HCT116 (cell line): ENCODE results near the gene SLC26A9.

Experiments used
- ELF1 ChIP-seq: IDR thresholded peaks from 2 replicates; pipeline ENCODE4 v1.6.1; 2012; ENCODE audit warnings: low read depth, borderline replicate concordance
- SIN3A ChIP-seq: IDR thresholded peaks from 2 replicates; pipeline ENCODE4 v1.6.1; 2012; ENCODE audit warnings: low read depth
- TF ChIP-seq, protein P1 (sequence below): IDR thresholded peaks from 2 replicates; pipeline ENCODE4 v1.6.1; 2012; ENCODE audit warnings: low read depth
- TF ChIP-seq, protein P2 (sequence below), 3 experiments: fragments of 200-600 bp in 1 of 3; sonication (generic) in 1 of 3; IDR thresholded peaks in 2 of 3; conservative IDR thresholded peaks in 1 of 3; 2 replicates each; pipeline ENCODE4 v1.5.1; 2012 to 2017; ENCODE audit warnings: low read depth in 2 of 3, low read length in 2 of 3, antibody characterized with exemption in 1 of 3, borderline replicate concordance in 1 of 3, control low read depth in 1 of 3, mild to moderate bottlenecking in 1 of 3, mixed read lengths in 1 of 3, mixed run types in 1 of 3, moderate library complexity in 1 of 3; ENCODE audit not compliant: insufficient read depth in 1 of 3

DNA sequence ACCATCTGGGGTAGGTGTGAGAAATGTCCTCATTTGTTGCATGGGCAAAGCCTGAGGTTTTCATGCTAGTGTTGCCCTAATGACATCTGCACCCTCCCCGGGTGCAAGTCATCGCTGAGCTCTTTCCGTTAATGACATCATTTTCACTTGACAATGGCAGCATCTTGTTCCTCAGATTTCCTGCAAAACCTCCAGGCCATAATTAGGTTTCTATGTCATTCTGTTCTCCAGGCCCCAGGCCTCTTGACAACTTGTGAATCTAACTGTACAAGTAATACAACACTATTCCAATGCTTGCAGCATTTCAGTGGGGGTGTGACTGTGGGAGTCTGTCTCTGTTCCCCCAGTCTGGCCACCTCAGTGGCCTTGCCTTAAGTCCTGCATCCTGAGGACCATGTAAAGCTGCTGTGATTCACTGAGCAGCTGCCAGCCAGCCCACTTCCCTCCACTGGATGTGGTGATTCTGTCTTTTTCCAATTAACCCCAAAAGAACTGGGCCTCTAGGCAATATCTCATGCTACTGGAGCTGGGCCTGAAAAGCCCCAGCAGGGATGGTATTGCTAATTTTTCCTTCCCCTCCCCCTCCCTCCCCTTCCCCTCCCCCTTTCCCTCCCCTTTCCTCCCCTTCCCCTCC, 37.1 kb upstream of the SLC26A9 start:
- TF ChIP-seq, protein P1, sequence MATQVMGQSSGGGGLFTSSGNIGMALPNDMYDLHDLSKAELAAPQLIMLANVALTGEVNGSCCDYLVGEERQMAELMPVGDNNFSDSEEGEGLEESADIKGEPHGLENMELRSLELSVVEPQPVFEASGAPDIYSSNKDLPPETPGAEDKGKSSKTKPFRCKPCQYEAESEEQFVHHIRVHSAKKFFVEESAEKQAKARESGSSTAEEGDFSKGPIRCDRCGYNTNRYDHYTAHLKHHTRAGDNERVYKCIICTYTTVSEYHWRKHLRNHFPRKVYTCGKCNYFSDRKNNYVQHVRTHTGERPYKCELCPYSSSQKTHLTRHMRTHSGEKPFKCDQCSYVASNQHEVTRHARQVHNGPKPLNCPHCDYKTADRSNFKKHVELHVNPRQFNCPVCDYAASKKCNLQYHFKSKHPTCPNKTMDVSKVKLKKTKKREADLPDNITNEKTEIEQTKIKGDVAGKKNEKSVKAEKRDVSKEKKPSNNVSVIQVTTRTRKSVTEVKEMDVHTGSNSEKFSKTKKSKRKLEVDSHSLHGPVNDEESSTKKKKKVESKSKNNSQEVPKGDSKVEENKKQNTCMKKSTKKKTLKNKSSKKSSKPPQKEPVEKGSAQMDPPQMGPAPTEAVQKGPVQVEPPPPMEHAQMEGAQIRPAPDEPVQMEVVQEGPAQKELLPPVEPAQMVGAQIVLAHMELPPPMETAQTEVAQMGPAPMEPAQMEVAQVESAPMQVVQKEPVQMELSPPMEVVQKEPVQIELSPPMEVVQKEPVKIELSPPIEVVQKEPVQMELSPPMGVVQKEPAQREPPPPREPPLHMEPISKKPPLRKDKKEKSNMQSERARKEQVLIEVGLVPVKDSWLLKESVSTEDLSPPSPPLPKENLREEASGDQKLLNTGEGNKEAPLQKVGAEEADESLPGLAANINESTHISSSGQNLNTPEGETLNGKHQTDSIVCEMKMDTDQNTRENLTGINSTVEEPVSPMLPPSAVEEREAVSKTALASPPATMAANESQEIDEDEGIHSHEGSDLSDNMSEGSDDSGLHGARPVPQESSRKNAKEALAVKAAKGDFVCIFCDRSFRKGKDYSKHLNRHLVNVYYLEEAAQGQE: no peak
- TF ChIP-seq SIN3A: no peak
- TF ChIP-seq ELF1: no peak
- TF ChIP-seq, protein P2, sequence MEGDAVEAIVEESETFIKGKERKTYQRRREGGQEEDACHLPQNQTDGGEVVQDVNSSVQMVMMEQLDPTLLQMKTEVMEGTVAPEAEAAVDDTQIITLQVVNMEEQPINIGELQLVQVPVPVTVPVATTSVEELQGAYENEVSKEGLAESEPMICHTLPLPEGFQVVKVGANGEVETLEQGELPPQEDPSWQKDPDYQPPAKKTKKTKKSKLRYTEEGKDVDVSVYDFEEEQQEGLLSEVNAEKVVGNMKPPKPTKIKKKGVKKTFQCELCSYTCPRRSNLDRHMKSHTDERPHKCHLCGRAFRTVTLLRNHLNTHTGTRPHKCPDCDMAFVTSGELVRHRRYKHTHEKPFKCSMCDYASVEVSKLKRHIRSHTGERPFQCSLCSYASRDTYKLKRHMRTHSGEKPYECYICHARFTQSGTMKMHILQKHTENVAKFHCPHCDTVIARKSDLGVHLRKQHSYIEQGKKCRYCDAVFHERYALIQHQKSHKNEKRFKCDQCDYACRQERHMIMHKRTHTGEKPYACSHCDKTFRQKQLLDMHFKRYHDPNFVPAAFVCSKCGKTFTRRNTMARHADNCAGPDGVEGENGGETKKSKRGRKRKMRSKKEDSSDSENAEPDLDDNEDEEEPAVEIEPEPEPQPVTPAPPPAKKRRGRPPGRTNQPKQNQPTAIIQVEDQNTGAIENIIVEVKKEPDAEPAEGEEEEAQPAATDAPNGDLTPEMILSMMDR (IDR thresholded peaks at IDR 0.05 in 2 of 3, conservative IDR thresholded peaks at IDR 0.05 in 1 of 3; ENCODE audit: borderline replicate concordance in 1 of 3, insufficient read depth in 1 of 3, low read depth in 2 of 3, low read length in 2 of 3): no peak
